Gastroesophageal sphincter (tissue), 3 donors: Measurements from ENCODE around the gene ATG14.

Experiments
- CTCF ChIP-seq, 4 experiments: fragments of 200-600 bp in 2 of 4; fragments of 450-650 bp in 2 of 4; sonication (generic) in 1 of 4; IDR thresholded peaks; one replicate each; pipeline ENCODE4 v1.5.1; 2017 to 2019; ENCODE audit warnings: antibody characterized with exemption in 4 of 4, mild to moderate bottlenecking in 2 of 4, moderate library complexity in 2 of 4
- EP300 ChIP-seq: sonication (generic); formaldehyde crosslinking; IDR thresholded peaks from one replicate; pipeline ENCODE4 v1.6.1; 2017; ENCODE audit warnings: antibody characterized with exemption, mild to moderate bottlenecking
- POLR2A ChIP-seq, 2 donors: fragments of 450-650 bp; IDR thresholded peaks; one replicate each; pipeline ENCODE4 v1.6.1; 2017; ENCODE audit warnings: antibody characterized with exemption in 2 of 2, mild to moderate bottlenecking in 2 of 2, moderate library complexity in 1 of 2

- TF ChIP-seq EP300 (no peak), CTCF (IDR thresholded peaks at IDR 0.05) (no peak), POLR2A (IDR thresholded peaks at IDR 0.05) (no peak)
Observed at GRCh38 chr14:55370883-55371455, 40.7 kb downstream of the ATG14 start.
